DMS114 treated with DMSO at 0.1 percent for 48 hours (cell line): ENCODE results near the gene PPP2R2C.

ENCODE experiments used
- DNase-seq: peaks from one replicate; lab custom pipeline; 2025; ENCODE audit not compliant: unreplicated experiment; lab: John Stamatoyannopoulos, UW

The PPP2R2C gene

DNA sequence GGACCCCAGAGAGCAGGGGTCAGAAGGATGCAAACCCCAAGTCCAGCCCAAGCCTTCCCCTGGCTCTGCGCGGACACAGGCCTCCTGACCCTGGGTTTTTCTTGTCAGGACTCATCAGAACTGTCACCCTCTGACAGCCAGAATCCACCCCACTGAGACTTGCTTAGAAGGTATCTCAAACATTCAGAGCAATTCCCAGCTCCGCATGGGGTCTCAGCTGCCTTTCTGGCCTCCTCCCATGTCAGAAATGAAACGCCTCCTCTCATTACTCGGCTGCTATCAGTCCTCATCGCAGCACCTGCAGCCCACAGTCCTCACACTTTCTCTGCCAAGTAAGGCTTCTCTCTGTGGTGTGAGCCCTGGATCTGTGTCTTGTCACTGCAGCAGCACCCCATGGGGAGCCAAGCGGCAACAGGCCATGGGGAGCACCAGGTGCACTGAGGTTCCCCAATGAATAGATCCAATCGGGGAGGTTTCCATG, 105.0 kb downstream of the PPP2R2C start:
- no peak for DNase-seq

DNA sequence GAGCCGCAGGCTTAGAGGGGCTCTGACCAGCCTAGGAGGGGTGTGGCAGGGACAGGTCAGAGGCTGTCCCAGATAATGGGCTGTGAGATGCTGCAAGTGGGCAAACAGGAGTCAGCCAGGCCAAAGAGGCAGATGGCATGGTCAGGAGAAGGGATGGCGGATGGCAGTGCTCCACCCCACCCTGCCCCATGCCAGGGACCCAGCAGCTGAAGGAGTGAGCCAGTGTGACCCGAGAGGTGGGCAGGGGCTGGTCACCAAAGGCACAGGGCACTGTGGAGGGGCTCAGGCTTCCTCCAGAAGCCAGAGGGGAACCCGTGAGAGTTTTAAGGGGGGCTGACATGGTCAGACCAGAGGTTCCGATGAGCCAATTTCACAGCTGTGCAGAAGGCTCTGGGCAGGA, 105.8 kb downstream of the PPP2R2C start:
- no peak for DNase-seq

DNA sequence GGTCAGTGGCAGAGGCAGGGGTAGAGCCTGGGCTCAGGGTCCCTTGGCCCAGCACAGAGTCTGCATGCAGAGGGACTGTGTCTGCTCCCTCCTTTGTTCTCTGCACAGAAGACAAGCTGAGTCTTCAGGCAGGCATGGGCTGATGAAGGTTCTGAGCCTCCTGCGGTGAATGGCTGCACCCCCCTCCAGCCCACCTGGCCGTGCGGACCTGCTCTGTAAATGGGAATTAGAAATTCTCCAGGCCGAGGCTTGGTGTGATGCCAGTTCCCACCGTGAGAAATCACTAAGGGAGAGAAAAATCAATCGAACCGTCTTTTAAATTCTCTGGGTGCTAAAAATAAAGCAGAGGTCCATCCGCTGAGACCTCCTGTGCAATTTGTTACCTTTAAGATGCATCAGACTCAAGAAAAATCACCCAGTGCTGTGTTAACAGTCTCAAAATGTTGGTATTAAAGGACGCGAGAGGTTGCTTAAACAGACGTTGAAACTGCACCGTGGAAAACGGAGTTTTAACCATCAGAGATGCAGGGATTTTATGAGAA, 106.8 kb downstream of the PPP2R2C start:
- no peak for DNase-seq

DNA sequence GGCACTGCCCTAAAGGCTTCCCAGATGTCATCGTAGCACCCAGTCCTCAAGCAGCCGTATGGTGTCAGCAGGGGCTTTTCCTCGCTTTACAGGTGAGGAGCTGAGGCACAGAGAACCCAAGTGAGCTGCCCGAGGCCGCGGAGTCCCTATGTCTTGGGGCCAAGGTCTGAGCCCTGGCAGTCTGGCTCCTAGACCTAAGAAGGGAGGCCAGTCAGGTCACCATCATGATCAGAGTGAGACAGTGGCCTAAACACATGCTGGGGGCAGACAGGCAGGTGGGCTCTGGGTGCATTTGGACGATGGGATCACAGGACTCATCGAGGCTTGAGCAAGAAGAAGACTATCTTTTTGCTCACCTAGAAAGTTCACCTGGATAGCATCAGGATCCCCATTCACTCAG, 107.8 kb downstream of the PPP2R2C start:
- DNase-seq: no peak

DNA sequence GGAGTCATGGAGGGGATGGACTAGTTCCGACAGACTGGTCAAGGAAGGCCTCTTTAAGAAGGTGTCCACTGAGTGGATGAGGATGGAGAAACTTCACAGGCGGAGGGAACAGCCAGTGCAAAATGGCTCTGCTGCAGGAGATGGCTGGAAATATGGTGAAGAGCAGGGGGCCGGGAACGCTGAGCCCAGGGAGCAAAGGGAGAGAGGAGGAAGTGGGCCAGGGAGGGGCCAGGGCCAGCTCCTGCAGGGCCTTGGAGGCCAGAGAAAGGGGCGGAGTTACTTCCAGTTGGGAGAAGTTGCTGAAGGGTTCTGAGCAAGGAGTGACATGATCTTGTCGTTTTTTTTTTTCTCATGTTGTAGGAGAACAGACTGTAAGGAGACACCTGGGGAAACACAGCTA, 108.3 kb downstream of the PPP2R2C start:
- no peak for DNase-seq

GRCh38 chr4:6362896-6363295, 109.5 kb downstream of the PPP2R2C start:
- no peak for DNase-seq

DNA sequence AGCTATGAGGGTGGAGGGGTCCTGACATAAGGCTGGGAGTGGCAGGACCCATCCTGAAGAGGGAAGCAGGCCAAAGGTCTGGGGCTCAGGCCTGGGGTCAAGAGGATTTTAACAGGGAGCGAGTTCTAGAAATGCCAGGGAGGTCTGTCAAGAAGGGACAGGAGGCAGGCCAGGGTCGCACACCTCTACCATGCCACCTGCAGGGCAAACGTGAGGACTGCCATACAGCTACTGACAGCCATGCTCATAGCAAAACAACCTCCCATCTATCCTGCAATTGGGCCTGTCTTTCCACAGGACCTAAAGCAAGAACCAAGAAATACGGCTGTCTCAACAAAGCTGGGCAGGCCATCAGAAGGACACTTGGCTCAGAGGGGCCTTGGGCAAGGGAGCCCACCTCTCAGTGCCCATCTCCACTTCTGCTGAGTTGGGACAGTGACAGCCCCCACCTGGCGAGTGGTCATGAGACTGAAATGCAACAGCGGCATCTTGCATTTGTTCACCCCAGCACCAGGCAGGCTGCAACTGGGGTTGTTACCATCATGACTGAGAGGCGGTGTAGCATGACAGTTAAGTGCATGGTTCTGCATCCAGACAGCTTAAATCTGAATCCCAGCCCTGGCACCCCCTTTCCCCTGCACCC, 110.0 kb downstream of the PPP2R2C start:
- DNase-seq: no peak

DNA sequence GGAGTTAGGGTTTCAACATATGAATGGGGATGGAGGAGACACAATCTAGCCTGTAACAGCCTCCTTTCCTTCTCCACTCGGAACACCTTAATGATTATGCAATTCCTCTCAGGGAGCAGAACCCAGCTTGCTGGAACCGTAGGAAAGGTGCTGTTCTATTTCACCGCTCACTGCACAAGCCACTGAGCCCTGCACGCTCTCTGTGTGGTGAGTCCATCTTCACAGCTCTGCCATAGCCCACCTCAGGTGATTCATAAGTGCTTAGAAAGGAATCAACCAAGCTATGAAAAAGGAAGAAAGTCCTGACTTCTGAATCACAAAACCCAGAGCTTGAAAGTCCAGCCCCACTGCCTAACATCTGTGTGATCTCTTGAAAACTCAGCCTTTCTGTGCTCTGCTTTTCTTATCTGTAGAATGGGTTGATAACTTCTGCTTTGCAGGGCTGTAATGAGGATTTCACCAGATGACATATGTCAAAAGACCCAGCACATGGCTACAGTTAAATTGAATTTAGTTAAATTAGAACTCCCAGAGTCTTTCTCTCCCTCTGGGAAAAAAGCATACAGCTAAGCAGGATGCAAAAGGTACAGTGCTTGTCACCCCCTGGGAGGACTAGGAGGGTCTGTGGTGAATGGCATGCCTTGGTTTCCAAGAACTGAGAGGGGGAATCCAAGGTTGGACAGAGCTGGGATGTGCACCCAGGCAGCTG, 111.2 kb downstream of the PPP2R2C start:
- no peak for DNase-seq

DNA sequence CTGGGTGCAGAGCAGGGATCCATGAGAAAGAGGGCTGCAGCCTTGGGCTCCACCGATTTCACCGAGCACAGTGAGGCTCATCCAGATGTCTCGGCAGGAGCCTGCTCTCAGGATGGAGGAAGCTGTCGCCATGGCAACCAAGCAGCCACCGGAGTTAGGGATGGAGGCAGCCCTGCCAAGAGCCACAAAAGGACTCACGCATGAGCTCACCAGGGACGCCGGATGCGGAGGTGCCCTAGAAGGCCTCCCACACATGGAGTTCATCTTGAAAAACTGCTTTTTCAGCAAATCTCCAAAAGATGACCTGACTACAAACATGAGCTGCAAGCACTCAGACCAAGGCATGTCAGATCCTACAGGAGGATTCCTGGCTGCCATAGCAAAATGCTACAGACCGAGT, 112.0 kb downstream of the PPP2R2C start:
- no peak for DNase-seq

- no peak for DNase-seq
These were observed 112.7 kb downstream of the PPP2R2C start for GRCh38 chr4:6359536-6360308.

GRCh38 chr4:6357476-6357875, 114.9 kb downstream of the PPP2R2C start:
- DNase-seq: no peak

GRCh38 chr4:6356076-6356560, 116.3 kb downstream of the PPP2R2C start:
- no peak for DNase-seq

GRCh38 chr4:6355052-6355451, 117.4 kb downstream of the PPP2R2C start:
- DNase-seq: no peak

- DNase-seq: no peak
These were observed 117.8 kb downstream of the PPP2R2C start for GRCh38 chr4:6354626-6355025.

GRCh38 chr4:6354119-6354518, 118.3 kb downstream of the PPP2R2C start:
- no peak for DNase-seq

GRCh38 chr4:6352031-6352692, 120.3 kb downstream of the PPP2R2C start:
- DNase-seq: no peak

DNA sequence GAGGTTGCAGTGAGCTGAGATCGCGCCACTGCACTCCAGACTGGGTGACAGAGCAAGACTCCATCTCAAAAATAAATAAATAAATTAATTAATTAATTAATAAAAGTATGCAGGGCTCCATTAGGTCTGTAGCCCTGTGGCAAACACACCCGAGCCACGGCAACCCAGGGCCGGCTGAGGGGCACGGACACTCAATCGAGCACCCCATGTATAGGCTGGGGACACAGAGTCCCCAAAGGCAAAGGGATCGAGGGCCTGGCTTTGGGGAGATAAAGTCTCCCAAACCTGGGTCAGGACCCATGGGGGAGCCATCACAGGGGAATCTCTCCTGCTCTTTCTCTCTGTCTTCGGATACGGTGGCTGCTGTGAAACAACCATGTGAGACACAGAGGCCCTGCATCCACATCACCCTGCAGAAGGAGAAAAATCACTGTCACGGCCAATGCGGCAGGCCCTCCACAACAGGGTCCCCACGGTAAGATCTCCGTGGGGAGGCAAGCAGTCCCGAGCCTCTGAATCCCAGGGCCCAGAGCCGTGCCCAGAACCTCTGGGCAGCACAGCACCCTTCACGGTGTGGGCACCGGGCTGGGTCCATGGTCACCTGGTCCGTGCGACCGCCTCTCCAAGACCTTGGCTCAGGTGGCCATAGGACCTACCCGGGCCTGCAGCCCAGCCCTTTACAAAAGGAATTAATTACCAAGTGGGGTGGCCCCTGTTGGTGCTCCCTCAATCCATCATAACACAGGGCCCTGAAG, 121.0 kb downstream of the PPP2R2C start:
- no peak for DNase-seq

DNA sequence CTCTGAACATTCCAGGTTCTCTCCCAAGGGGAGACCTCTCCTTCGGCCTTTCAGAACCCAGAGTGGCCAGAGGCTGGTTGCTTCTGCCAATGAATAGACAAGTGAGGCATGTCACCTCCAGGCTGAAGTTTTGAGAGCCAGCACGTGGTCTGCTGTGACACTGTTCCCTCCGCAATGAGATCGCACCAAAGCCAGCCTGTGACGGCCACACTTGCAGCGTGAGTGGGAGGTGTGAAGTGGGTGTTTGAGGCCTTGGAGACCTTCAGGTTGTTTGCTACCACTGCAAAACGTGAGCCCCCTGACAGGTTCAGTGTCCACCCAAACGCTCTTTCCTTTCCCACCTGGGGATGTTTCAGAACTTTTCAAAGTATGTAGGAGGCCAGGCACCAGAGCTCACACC, 121.8 kb downstream of the PPP2R2C start:
- no peak for DNase-seq

DNA sequence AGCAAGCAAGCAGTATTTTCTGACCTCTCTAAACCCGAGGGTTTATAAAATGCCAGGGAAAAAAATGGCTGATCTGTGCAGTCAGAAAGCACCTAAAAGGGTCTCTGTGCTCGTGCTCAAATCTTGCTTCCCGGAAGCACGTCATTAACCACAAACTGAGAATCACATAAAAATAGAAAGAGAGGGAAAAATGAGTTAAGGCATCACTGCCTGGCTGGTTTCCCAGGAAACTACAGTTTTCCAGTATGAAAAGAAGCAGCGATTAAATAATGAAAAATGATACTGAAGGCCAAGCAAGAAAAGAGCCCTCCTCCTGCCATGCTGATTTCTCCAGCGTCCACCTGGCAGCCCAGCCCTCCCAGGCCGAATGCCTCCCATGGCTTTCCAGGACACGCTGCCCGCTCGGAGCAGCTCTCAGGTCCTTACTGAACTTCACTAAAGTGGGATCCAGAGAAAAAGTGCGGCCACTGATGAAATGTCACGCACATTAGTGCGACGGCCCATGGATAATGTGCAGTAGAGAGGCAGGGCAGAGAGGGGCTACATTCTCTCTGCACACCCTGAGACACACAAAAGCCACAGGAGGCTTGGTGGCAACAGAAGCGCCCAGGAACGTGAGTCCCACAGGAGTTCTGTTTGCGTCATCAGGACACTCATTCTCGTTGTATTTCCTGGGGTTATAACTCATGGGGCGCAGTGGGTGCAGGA, 122.4 kb downstream of the PPP2R2C start:
- DNase-seq: no peak

DNA sequence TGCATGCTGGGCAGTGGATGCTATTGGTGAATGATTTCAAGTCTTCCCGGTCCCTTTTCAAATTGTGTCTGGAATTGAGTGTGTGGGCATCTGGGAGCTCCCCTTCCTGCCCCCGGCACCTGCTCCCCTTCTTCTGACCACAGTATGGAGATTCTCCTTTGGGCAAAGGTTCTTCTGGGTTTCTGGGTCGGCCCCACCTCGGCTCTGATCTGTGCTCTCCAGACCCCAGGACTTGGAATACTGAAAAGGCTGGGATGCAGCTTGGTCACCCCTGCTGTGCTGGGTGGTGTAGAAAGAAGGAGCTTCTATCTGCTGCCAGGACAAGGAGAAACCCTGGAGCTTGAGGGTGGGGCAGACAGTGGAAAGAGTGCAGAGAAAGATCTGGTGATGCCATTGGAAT, 124.0 kb downstream of the PPP2R2C start:
- no peak for DNase-seq
